Fibroblast of lung (primary cell): ENCODE measurements around the gene LTBP1. TPM values are rescaled to one million over a fixed set of nuclear protein-coding genes. Genes with fewer than 3 reads are reported as not detected.

Experiments used
- DNase-seq, 2 donors: peaks; one replicate each; pipeline versions ENCODE4 v3.0.0 to v3.0.0-alpha.2; 2010; ENCODE audit warnings: low read depth in 2 of 2
- H2AFZ ChIP-seq: 2 replicates; pipeline ENCODE4 v1.5.1; 2012; ENCODE audit warnings: low read length, control low read depth, inconsistent platforms
- H3K27ac ChIP-seq: 2 replicates; pipeline ENCODE4 v1.5.1; 2011; ENCODE audit warnings: low read length, control low read depth; ENCODE audit not compliant: insufficient read depth
- H3K27me3 ChIP-seq: 2 replicates; pipeline ENCODE4 v1.5.1; 2011; ENCODE audit warnings: mild to moderate bottlenecking, low read length; ENCODE audit not compliant: control insufficient read depth, insufficient read depth
- H3K36me3 ChIP-seq: 2 replicates; pipeline ENCODE4 v1.5.1; 2011; ENCODE audit warnings: low read length; ENCODE audit not compliant: control insufficient read depth, insufficient read depth
- H3K4me1 ChIP-seq: 2 replicates; pipeline ENCODE4 v1.5.1; 2011; ENCODE audit warnings: low read length; ENCODE audit not compliant: control insufficient read depth, insufficient read depth; ENCODE audit errors: extremely low read depth
- H3K4me2 ChIP-seq: 2 replicates; pipeline ENCODE4 v1.5.1; 2011; ENCODE audit warnings: low read length, control low read depth; ENCODE audit not compliant: insufficient read depth; ENCODE audit errors: extremely low read depth
- H3K4me3 ChIP-seq, 4 experiments: fragments of 200-600 bp in 1 of 4; sonication (generic) in 1 of 4; replicated peaks in 1 of 4; 2 replicates each; pipeline ENCODE4 v1.5.1; 2011 to 2016; ENCODE audit warnings: low read length in 4 of 4, low read depth in 3 of 4, mild to moderate bottlenecking in 3 of 4, control low read depth in 2 of 4, inconsistent platforms in 1 of 4, mixed read lengths in 1 of 4; ENCODE audit not compliant: insufficient read depth in 1 of 4; ENCODE audit errors: control extremely low read depth in 1 of 4
- H3K79me2 ChIP-seq: 2 replicates; pipeline ENCODE4 v1.5.1; 2012; ENCODE audit warnings: mild to moderate bottlenecking, low read length, inconsistent platforms; ENCODE audit not compliant: control insufficient read depth, insufficient read depth
- H3K9ac ChIP-seq: 2 replicates; pipeline ENCODE4 v1.5.1; 2011; ENCODE audit warnings: mild to moderate bottlenecking, low read length, control low read depth; ENCODE audit not compliant: insufficient read depth
- H3K9me3 ChIP-seq: 2 replicates; pipeline ENCODE4 v1.5.1; 2012; ENCODE audit warnings: low read depth, low read length; ENCODE audit not compliant: control insufficient read depth, insufficient read depth
- H4K20me1 ChIP-seq: 2 replicates; pipeline ENCODE4 v1.5.1; 2011; ENCODE audit warnings: low read length; ENCODE audit not compliant: control insufficient read depth, insufficient read depth; ENCODE audit errors: extremely low read depth
- CTCF ChIP-seq, 2 donors: IDR thresholded peaks in 1 of 2; conservative IDR thresholded peaks in 1 of 2; 1 replicate in 1 of 2; 2 replicates in 1 of 2; pipeline ENCODE4 v1.5.1; 2011 to 2012; ENCODE audit warnings: low read length in 2 of 2, control low read depth in 1 of 2, inconsistent platforms in 1 of 2, low read depth in 1 of 2, mild to moderate bottlenecking in 1 of 2
- EZH2 ChIP-seq: IDR thresholded peaks from 2 replicates; pipeline ENCODE4 v1.5.1; 2012; ENCODE audit warnings: low read length, control low read depth, mild to moderate bottlenecking; ENCODE audit errors: missing control alignments
- polyA plus RNA-seq, 2 donors: library from polyadenylated mRNA; depleted of rRNA in 1 of 2; stranded (reverse) in 1 of 2; unstranded in 1 of 2; fragments of >200 nt; gene quantifications; 2 replicates each; pipeline ENCODE4 v1.2.1, GENCODE V29; 2011 to 2012; ENCODE audit warnings: missing spikeins in 1 of 2
- total RNA-seq: library from RNA; depleted of rRNA; stranded (reverse); fragments of >200 nt; gene quantifications from 2 replicates; pipeline ENCODE4 v1.2.1, GENCODE V29; 2014

LTBP1 gene
- total and polyA plus RNA-seq, 2 donors (not counting 1 experiment from before 2014, with no cell fraction given) = 254 to 324 TPM

GRCh38 chr2:33081691-33082090, 134.9 kb downstream of the LTBP1 start:
- no peaks in the 10 kb centered on the region for H3K36me3 ChIP-seq
- H4K20me1 ChIP-seq = no peaks in the 10 kb centered on the region
- no peaks in the 10 kb centered on the region for H3K27me3 ChIP-seq
- TF ChIP-seq EZH2 = no peak
- no peak for TF ChIP-seq CTCF (conservative IDR thresholded peaks at IDR 0.05 in 1 of 2, IDR thresholded peaks at IDR 0.05 in 1 of 2; ENCODE audit: low read depth in 1 of 2, low read length in 2 of 2)
- no peak overlapping the region for H3K27ac ChIP-seq
- no peaks in the 10 kb centered on the region for H3K79me2 ChIP-seq
- H3K4me1 ChIP-seq = no peaks in the 10 kb centered on the region
- no peak overlapping the region for H3K4me3 ChIP-seq
- no peak overlapping the region for H3K9ac ChIP-seq
- H2AFZ ChIP-seq = no peak overlapping the region
- no peak overlapping the region for H3K4me2 ChIP-seq
- DNase-seq = no peak
- H3K9me3 ChIP-seq = no peaks in the 10 kb centered on the region

- H2AFZ ChIP-seq = no peak overlapping the region
- H4K20me1 ChIP-seq = no peaks in the 10 kb centered on the region
- H3K9ac ChIP-seq = no peak overlapping the region
- no peaks in the 10 kb centered on the region for H3K79me2 ChIP-seq
- H3K36me3 ChIP-seq = no peaks in the 10 kb centered on the region
- no peaks in the 10 kb centered on the region for H3K9me3 ChIP-seq
- no peak for DNase-seq
- no peak overlapping the region for H3K4me2 ChIP-seq
- H3K4me3 ChIP-seq = no peak overlapping the region
- TF ChIP-seq EZH2 (no peak), CTCF (conservative IDR thresholded peaks at IDR 0.05 in 1 of 2, IDR thresholded peaks at IDR 0.05 in 1 of 2; ENCODE audit: low read depth in 1 of 2, low read length in 2 of 2) (no peak)
- H3K27me3 ChIP-seq = no peaks in the 10 kb centered on the region
- H3K27ac ChIP-seq = no peak overlapping the region
- H3K4me1 ChIP-seq = no peaks in the 10 kb centered on the region
Observed at GRCh38 chr2:33083699-33084387, 137.1 kb downstream of the LTBP1 start.

- Histone ChIP-seq H3K27me3 (no peaks in the 10 kb centered on the region), H3K9me3 (no peaks in the 10 kb centered on the region), H3K27ac (no peak overlapping the region), H3K36me3 (no peaks in the 10 kb centered on the region), H4K20me1 (no peaks in the 10 kb centered on the region), H3K4me3 (no peak overlapping the region), H3K79me2 (no peaks in the 10 kb centered on the region), H2AFZ (no peak overlapping the region), H3K4me1 (no peaks in the 10 kb centered on the region), H3K4me2 (no peak overlapping the region), H3K9ac (no peak overlapping the region)
- TF ChIP-seq EZH2 = no peak
- no peak for TF ChIP-seq CTCF (conservative IDR thresholded peaks at IDR 0.05 in 1 of 2, IDR thresholded peaks at IDR 0.05 in 1 of 2; ENCODE audit: low read depth in 1 of 2, low read length in 2 of 2)
- DNase-seq = no peak
Observed at GRCh38 chr2:33084433-33084832, 137.7 kb downstream of the LTBP1 start.
